Epithelial cell of proximal tubule (primary cell): ENCODE data around the gene PLA2G4D. TPM values are rescaled to one million over a fixed set of nuclear protein-coding genes. Genes with fewer than 3 reads are reported as not detected.

Experiments used
- DNase-seq: peaks from one replicate; pipeline ENCODE4 v3.0.0-alpha.2; 2011; ENCODE audit warnings: low read depth
- H3K4me3 ChIP-seq: 2 replicates; pipeline ENCODE4 v1.5.1; 2011; ENCODE audit warnings: low read depth, mild to moderate bottlenecking, low read length
- total RNA-seq: library from RNA; depleted of rRNA; stranded (reverse); fragments of >200 nt; gene quantifications from 2 replicates; pipeline ENCODE4 v1.2.3, GENCODE V29; 2015
- TF ChIP-seq, protein P1 (sequence below): conservative IDR thresholded peaks from 2 replicates; pipeline ENCODE4 v1.5.1; 2012; ENCODE audit warnings: low read depth, mild to moderate bottlenecking, low read length

Gene PLA2G4D
- total RNA-seq, 1 donor from 2014 or later, result not detected

DNA sequence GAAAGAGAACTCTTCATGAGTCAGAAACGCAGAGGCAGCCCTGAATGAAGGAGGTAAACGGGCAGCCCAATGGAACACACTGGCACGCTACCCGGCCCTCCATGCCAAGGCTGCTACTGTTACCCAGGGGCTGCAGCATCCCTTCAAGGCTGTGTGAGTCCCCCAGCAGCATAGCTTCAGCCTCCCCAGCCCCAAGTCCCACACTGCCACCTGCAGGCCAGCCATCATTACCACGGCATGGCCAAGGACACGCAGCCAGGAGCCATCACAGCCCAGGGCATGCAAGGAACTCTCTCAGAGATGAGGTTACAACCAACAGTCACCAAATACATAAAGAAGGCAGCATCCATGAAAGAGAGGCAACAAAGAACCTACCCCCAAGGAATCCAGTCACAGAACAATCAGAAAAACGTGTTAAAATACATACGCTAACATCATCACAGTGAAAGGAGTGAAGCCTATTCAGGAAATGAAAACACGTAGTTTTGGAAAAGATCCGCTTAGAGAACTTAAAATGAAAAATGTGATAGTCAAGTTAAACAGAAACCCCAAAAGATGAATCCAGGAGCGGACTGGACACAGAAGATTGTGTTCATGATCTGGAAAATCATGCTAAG lies 39.6 kb upstream of the PLA2G4D start:
- no peak overlapping the region for H3K4me3 ChIP-seq
- DNase-seq, result no peak
- TF ChIP-seq, protein P1, sequence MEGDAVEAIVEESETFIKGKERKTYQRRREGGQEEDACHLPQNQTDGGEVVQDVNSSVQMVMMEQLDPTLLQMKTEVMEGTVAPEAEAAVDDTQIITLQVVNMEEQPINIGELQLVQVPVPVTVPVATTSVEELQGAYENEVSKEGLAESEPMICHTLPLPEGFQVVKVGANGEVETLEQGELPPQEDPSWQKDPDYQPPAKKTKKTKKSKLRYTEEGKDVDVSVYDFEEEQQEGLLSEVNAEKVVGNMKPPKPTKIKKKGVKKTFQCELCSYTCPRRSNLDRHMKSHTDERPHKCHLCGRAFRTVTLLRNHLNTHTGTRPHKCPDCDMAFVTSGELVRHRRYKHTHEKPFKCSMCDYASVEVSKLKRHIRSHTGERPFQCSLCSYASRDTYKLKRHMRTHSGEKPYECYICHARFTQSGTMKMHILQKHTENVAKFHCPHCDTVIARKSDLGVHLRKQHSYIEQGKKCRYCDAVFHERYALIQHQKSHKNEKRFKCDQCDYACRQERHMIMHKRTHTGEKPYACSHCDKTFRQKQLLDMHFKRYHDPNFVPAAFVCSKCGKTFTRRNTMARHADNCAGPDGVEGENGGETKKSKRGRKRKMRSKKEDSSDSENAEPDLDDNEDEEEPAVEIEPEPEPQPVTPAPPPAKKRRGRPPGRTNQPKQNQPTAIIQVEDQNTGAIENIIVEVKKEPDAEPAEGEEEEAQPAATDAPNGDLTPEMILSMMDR, result peak; percentile 83

DNA sequence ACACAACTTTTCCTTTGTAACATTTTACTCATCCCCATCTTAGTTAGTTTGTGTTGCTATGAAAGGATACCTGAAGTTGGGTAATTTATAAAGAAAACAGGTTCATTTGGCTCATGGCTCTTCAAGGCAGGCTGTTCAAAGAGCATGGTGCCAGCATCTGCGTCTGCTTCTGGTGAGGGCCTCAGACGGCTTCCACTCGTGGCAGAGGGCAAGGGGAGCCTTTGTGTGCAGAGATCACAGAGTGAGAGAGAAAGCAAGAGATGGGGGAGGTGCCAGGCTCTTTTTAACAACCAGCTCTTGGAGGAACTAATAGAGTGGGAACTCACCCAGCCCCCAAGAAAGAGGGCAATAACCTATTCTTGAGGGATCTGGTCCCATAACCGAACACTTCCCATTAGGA lies 39.0 kb upstream of the PLA2G4D start:
- no peak overlapping the region for H3K4me3 ChIP-seq
- DNase-seq, result no peak
- TF ChIP-seq, protein P1, result no peak

DNA sequence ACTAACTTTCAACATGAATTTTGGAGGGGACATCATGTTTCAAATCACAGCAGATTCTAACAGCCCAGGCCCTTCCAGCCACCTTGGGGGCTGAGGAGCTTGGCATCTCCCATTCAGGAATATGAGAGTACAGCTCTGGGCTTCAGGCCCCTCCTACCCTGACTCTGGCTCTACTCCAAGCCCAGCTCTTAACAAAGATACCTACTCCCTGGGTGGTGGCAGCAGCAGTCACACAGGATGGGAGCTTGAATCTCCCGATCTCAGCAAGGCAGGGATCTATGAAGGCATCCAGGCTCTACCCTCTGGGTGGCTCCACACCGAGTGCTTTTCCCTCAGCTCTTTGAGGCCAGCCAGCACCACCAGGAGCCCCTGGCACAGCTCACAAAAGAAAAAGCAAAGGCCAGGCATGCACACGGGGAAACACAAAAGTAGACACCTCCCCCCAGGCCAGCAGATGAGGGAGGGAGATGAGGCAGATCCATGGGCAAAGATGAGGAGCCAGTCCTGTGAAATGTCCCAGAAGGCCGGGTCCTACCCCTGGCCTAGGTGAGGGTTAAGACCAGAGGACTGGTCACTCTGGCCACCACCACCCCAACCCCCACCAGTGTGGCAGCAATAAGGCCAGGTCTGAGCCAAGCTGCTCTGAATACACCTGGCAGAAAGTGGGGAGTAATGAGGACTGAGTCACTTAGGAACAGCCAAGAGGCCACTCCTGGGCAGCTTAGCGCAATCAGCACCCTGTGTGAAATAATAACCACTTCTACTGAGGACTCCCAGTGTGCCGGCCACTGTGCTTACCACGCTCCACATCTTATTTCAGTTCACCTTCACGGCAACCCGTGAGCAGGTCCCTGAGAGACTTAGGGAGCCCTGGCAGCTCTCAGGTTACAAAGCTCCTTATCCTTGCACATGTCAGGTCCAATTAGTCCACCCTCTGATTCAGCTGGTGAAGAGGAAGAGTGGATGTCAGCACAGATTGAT lies 37.8 kb upstream of the PLA2G4D start:
- no peak overlapping the region for H3K4me3 ChIP-seq
- DNase-seq, result no peak
- TF ChIP-seq, protein P1, result no peak

DNA sequence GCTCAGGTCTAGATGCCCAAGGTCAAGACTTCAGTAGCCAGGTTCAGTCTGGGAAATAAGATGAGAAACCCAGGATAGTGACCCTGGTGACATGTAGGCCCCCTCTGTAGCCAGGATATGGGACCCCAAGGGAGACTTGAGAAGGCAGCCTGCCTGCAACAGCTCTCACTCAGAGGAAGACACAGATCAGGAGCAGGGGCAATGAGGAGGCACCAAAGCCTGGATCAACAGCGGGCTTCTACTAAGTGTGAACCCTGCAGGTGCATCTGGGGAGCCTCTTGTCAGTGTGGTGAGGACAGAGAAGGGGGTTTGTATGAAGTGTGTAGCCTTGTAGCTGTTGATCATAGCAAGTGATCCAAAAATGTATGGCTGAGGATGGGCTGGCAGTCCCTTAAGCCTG lies 36.6 kb upstream of the PLA2G4D start:
- TF ChIP-seq, protein P1, result no peak
- no peak for DNase-seq
- no peak overlapping the region for H3K4me3 ChIP-seq

DNA sequence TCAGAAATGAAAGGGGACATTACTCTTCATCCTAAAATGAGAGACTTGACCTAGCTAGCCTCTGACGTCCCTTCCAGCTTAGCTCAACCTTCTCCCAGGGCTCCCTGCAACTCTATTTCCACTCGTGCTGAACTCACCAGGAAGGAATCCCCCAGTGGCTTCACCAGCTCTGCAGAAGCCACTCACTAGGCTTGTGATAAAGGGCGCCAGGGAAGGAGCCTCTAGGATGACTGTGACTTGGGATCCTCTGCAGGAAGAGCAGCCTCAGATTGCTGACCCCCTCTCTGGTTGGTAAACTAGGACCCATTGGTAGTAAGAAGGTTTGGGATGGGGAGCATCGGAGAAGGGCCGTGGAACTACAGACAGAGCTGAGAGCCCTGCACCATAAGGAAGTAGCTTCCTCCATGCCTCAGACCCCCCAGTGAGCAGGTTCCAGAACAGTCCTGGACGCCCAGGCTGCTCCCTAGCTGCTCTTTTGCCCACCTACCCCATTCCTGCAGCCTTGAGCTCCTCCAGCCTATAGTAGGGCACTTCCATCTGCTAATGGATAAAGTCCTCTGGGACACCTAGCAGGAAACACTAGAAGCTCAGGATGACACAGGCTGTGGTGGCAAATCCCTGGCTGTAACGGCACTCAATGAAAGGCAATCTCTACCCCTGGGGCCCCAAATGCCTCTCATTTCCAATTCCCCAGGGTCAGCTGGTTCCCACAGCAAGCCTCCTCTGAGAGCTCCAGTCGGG lies 36.1 kb upstream of the PLA2G4D start:
- TF ChIP-seq, protein P1, result no peak
- H3K4me3 ChIP-seq, result no peak overlapping the region
- no peak for DNase-seq

DNA sequence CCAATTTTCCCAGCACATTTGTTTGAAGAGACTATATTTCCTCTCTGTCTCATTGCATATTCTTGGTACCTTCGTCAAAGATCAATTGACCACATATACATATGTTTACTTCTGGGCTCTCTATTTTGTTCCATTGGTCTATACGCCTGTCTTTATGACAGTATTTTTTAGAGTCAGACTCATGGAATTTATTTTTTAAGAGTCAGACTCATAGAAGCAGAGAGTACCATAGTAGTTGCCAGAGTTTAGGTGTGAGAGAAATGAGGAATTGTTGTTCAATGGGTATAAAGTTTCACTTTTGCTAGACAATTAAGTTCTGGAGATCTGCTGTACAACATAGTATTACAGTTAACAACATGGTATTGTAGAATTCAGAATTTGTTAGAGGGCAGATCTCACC lies 35.0 kb upstream of the PLA2G4D start:
- no peak for DNase-seq
- no peak overlapping the region for H3K4me3 ChIP-seq
- TF ChIP-seq, protein P1, result no peak
